PC-9 (cell line): Measurements from ENCODE around the gene FBN1. TPM values are rescaled to one million over a fixed set of nuclear protein-coding genes. Genes with fewer than 3 reads are reported as not detected.

ENCODE experiments used
- BruUV-seq: library from RNA; stranded (reverse); fragments of 400-500 nt; replicated peaks from 2 replicates; lab custom pipeline; 2021; lab: Mats Ljungman, UMichigan
- CTCF ChIA-PET: fragments of 300-600 bp; sonication (Branson Sonifier 250); formaldehyde crosslinking; loops from one replicate; lab custom pipeline; 2022; ENCODE audit warnings: antibody characterized with exemption; lab: Charles Lee
- POLR2A ChIA-PET: fragments of 300-600 bp; sonication (Branson Sonifier 250); formaldehyde crosslinking; loops from one replicate; lab custom pipeline; 2022; ENCODE audit warnings: antibody characterized with exemption; ENCODE audit not compliant: unreplicated experiment; lab: Charles Lee
- DNase-seq, 2 experiments: peaks; one replicate each; pipeline versions ENCODE4 v3.0.0 to v3.0.0-alpha.2; 2015 to 2022; ENCODE audit warnings: mixed read lengths in 1 of 2
- H2AFZ ChIP-seq: fragments of 200-600 bp; sonication (generic); 2 replicates; pipeline ENCODE4 v1.8.1; 2017; ENCODE audit warnings: antibody characterized with exemption
- H3F3A ChIP-seq: fragments of 200-600 bp; sonication (generic); 2 replicates; pipeline ENCODE4 v1.8.1; 2017; ENCODE audit warnings: antibody characterized with exemption, mild to moderate bottlenecking, low read depth; ENCODE audit not compliant: insufficient read depth
- H3K27ac ChIP-seq: fragments of 200-600 bp; sonication (generic); 2 replicates; pipeline ENCODE4 v1.6.1; 2016; ENCODE audit warnings: mixed run types
- H3K27me3 ChIP-seq: fragments of 200-600 bp; sonication (generic); 2 replicates; pipeline ENCODE4 v1.6.1; 2016; ENCODE audit warnings: low read depth, mixed run types; ENCODE audit not compliant: insufficient read depth
- H3K36me3 ChIP-seq: fragments of 200-600 bp; sonication (generic); 2 replicates; pipeline ENCODE4 v1.6.1; 2016; ENCODE audit warnings: low read depth, mixed run types
- H3K4me1 ChIP-seq: fragments of 200-600 bp; sonication (generic); replicated peaks from 2 replicates; pipeline ENCODE4 v1.6.1; 2016; ENCODE audit warnings: mixed run types; ENCODE audit not compliant: insufficient read depth
- H3K4me2 ChIP-seq: fragments of 200-600 bp; sonication (generic); 2 replicates; pipeline ENCODE4 v1.6.1; 2017; ENCODE audit warnings: mixed run types
- H3K4me3 ChIP-seq: fragments of 200-600 bp; sonication (generic); 2 replicates; pipeline ENCODE4 v1.6.1; 2016; ENCODE audit warnings: mixed run types
- H3K79me2 ChIP-seq: fragments of 200-600 bp; sonication (generic); 2 replicates; pipeline ENCODE4 v1.6.1; 2017; ENCODE audit warnings: low read depth, mixed run types
- H3K9me2 ChIP-seq: fragments of 200-600 bp; sonication (generic); 2 replicates; pipeline ENCODE4 v1.8.1; 2017; ENCODE audit warnings: mild to moderate bottlenecking; ENCODE audit not compliant: insufficient read depth
- H3K9me3 ChIP-seq: fragments of 200-600 bp; sonication (generic); 2 replicates; pipeline ENCODE4 v1.8.1; 2016; ENCODE audit warnings: low read depth; ENCODE audit not compliant: insufficient read depth
- H4K20me1 ChIP-seq: fragments of 200-600 bp; sonication (generic); 2 replicates; pipeline ENCODE4 v1.8.1; 2017; ENCODE audit not compliant: insufficient read depth
- EZH2 ChIP-seq: fragments of 200-600 bp; sonication (generic); IDR thresholded peaks from 2 replicates; pipeline ENCODE4 v1.8.0; 2017; ENCODE audit warnings: antibody characterized with exemption, low read depth
- intact Hi-C: fragments of 100-400 bp; cut with micrococcal nuclease; formaldehyde crosslinking; loops from one replicate; pipeline ENCODE4 v1.10.0; 2022; ENCODE audit not compliant: unreplicated experiment
- total RNA-seq: library from RNA; stranded (reverse); gene quantifications from 2 replicates; pipeline ENCODE4 v1.2.3, GENCODE V29; 2021
- TF ChIP-seq, protein P1 (sequence below): fragments of 200-600 bp; sonication (generic); conservative IDR thresholded peaks from 2 replicates; pipeline ENCODE4 v1.6.1; 2017; ENCODE audit warnings: mixed run types, antibody characterized with exemption, mild to moderate bottlenecking, moderate library complexity

The FBN1 gene
- total RNA-seq, 1 experiment from 2014 or later: 1.3 TPM

DNA sequence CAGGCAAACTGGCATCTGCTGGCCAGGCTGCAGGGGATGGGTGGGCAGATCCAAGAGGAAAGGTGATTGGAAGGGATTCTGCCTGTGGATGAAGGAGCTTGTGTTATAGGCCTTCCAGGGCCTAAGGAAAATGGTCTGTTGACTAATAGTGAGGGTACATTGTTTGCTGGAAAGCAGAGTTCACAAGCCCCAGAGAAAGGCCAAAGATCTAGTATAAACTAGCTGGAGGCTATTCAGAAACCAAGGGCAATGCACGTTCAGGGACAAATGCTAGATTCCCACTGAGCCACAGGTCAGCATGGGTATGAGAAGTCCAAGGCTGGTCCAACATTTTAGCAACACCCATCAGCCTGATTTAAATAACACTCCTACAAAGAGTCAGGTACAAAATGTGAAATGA is 74.7 kb downstream of the FBN1 start:
- DNase-seq: no peak
- BruUV-seq: no TSS peak
- ChIA-PET POLR2A (interaction anchor here (0.7 kb wide), 1 partner anchor 1258 kb away, joined by 4 read pairs; no protein-coding TSS in a partner anchor), CTCF (no interaction called here)
- no peak for TF ChIP-seq EZH2
- TF ChIP-seq, protein P1, sequence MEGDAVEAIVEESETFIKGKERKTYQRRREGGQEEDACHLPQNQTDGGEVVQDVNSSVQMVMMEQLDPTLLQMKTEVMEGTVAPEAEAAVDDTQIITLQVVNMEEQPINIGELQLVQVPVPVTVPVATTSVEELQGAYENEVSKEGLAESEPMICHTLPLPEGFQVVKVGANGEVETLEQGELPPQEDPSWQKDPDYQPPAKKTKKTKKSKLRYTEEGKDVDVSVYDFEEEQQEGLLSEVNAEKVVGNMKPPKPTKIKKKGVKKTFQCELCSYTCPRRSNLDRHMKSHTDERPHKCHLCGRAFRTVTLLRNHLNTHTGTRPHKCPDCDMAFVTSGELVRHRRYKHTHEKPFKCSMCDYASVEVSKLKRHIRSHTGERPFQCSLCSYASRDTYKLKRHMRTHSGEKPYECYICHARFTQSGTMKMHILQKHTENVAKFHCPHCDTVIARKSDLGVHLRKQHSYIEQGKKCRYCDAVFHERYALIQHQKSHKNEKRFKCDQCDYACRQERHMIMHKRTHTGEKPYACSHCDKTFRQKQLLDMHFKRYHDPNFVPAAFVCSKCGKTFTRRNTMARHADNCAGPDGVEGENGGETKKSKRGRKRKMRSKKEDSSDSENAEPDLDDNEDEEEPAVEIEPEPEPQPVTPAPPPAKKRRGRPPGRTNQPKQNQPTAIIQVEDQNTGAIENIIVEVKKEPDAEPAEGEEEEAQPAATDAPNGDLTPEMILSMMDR: no peak
- no peaks in the 10 kb centered on the region for H3K9me2 ChIP-seq
- no peak overlapping the region for H3K27ac ChIP-seq
- intact Hi-C loops: no loop called here
- no peaks in the 10 kb centered on the region for H3K27me3 ChIP-seq
- no peak overlapping the region for H2AFZ ChIP-seq
- no peaks in the 10 kb centered on the region for H3K79me2 ChIP-seq
- no peaks in the 10 kb centered on the region for H3F3A ChIP-seq
- no peak overlapping the region for H3K4me2 ChIP-seq
- H3K9me3 ChIP-seq: no peaks in the 10 kb centered on the region
- peaks cover 10% of the 10 kb centered on the region for H3K4me1 ChIP-seq
- H3K4me3 ChIP-seq: no peak overlapping the region
- no peaks in the 10 kb centered on the region for H3K36me3 ChIP-seq
- no peaks in the 10 kb centered on the region for H4K20me1 ChIP-seq

DNA sequence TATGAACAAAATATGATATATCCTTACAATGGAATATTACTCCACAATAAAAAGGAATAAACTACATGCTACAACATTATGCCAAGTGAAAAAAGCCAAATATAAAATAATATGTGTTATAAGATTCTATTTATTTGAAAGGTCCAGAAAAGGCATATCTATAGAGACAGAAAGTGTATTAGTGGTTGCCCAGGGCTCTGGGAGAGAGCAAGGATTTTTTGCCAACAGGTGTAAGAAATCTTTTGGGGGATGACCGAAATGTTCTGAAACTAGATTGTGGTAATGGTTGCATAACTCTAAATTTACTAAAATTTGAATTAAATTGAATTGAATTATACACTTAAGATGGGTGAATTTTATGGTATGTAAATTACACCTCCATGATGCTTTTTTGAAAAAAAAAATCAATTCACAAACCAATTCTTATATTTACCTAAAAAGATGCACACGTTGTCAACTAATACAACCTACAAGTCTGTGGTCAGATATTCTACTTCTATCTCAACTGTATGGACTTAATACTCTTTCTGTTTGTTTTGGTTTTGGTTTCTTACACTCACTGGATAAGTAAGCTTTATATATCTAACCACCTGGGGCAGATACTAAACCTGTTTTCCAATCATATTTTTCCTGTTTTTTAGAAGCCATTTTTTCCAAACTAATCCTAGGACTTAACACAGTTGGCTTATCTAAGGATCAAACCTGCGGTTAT is 75.8 kb downstream of the FBN1 start:
- no peak for DNase-seq
- H3K9me3 ChIP-seq: no peaks in the 10 kb centered on the region
- no peaks in the 10 kb centered on the region for H3K9me2 ChIP-seq
- ChIA-PET POLR2A (no interaction called here), CTCF (no interaction called here)
- no peaks in the 10 kb centered on the region for H4K20me1 ChIP-seq
- no peaks in the 10 kb centered on the region for H3K36me3 ChIP-seq
- H3K4me2 ChIP-seq: no peak overlapping the region
- no peaks in the 10 kb centered on the region for H3F3A ChIP-seq
- peaks cover 20% of the 10 kb centered on the region for H3K4me1 ChIP-seq
- no peak overlapping the region for H3K4me3 ChIP-seq
- BruUV-seq: no TSS peak
- H3K27me3 ChIP-seq: no peaks in the 10 kb centered on the region
- intact Hi-C loops: no loop called here
- no peak overlapping the region for H2AFZ ChIP-seq
- H3K79me2 ChIP-seq: no peaks in the 10 kb centered on the region
- H3K27ac ChIP-seq: no peak overlapping the region
- TF ChIP-seq EZH2: no peak
- TF ChIP-seq, protein P1: no peak

DNA sequence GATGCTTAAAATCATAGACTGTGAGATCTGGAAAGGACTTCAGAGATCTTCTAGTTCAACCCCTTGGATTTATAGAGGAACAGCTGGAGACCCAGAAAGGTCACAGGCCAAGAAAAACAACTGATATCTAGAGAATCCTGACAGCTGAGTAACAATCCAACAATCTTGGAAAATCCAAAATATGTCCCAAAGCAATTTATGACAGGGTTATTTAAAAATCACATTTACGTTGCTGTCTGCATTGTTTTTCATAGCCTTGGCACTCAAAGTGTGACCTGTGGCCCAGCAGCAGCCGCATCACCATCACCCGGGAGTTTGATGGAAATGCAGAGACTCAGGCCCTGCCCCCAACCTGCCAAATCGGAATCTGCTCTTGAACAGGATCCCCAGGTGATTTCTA is 78.8 kb downstream of the FBN1 start:
- Histone ChIP-seq H3K4me1 (peaks cover 23% of the 10 kb centered on the region), H3K9me3 (no peaks in the 10 kb centered on the region), H4K20me1 (no peaks in the 10 kb centered on the region), H3K9me2 (no peaks in the 10 kb centered on the region), H3K79me2 (no peaks in the 10 kb centered on the region), H3K27me3 (no peaks in the 10 kb centered on the region), H3K36me3 (no peaks in the 10 kb centered on the region), H3F3A (no peaks in the 10 kb centered on the region), H3K4me2 (peak overlapping the region; percentile 7; the same call in 1 of the 2 replicates), H3K4me3 (no peak overlapping the region), H3K27ac (peak overlapping the region; percentile 43), H2AFZ (no peak overlapping the region)
- POLR2A ChIA-PET: no interaction called here
- TF ChIP-seq, protein P1: no peak
- TF ChIP-seq EZH2: no peak
- BruUV-seq: no TSS peak
- CTCF ChIA-PET: no interaction called here
- no peak for DNase-seq
- intact Hi-C loops: no loop called here
